ENCODE measurements around the gene JAGN1. TPM values are rescaled to one million over a fixed set of nuclear protein-coding genes. Genes with fewer than 3 reads are reported as not detected.

Gene JAGN1
- total and polyA plus RNA-seq, 2 of the 8 experiments (the other 6 are each of a cell fraction or from before 2014, with no cell fraction given), result 26.9 to 51.6 TPM

DNA sequence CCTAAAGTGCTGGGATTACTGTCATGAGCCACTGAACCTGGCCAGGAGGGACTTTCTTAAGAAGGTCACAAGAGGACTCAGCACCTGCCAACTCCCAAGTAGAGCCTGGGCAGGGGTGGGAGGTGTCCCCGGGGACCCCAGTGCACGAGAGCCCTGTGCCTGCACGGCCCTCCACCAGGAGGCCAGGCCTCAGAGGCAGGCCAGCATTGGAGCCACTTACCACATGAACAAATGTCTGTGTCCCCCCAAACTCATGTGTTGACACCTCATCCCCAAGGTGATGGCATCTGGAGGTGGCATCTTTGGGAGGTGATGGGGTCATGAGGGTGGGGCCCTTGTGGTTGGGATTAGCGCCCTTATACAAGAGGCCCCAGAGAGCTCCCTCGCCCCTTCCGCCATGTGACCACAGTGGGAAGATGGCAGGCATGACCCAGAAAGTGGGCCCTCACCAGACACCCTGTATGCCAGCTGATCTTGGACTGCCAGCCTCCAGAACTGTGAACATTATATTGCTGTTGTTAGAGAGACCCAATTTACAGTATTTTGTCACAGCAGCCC is 43.4 kb upstream of the JAGN1 start:
- H3K14ac ChIP-seq (ENCODE audit: insufficient read length), result no peak overlapping the region
- peaks cover 0 to 3% of the 10 kb centered on the region in 2 experiments for H4K20me1 ChIP-seq (replicated peaks in 1 of 2; ENCODE audit: control insufficient read depth in 1 of 2, insufficient read depth in 2 of 2, low read length in 2 of 2)
- H2AFZ ChIP-seq (ENCODE audit: low read length), result no peak overlapping the region
- no peak overlapping the region for H3K4me3 ChIP-seq (ENCODE audit: extremely low read depth in 1 of 4, insufficient read depth in 2 of 4, low read depth in 3 of 4, low read length in 4 of 4)
- H3K79me2 ChIP-seq (ENCODE audit: control insufficient read depth in 1 of 2, insufficient read depth in 2 of 2, low read length in 2 of 2), result no peaks in the 10 kb centered on the region
- no peak overlapping the region for H4K8ac ChIP-seq (ENCODE audit: extremely low read depth, insufficient read depth, low read length)
- no peak overlapping the region for H2BK20ac ChIP-seq (ENCODE audit: low read length)
- H2BK12ac ChIP-seq (ENCODE audit: low read depth, low read length), result no peak overlapping the region
- no peak overlapping the region for H3K56ac ChIP-seq (replicated peaks; ENCODE audit: insufficient read length, low read depth, low read length)
- no peak overlapping the region for H2BK120ac ChIP-seq (replicated peaks; ENCODE audit: low read depth, low read length)
- CTCF ChIA-PET (ENCODE audit: partially characterized antibody), result interaction anchor here (0.6 to 1.9 kb wide), 5 partner anchors 9 to 95 kb away, joined by 3 to 7 read pairs (median 6); no protein-coding TSS in a partner anchor
- no peak overlapping the region for H3K27ac ChIP-seq (ENCODE audit: low read depth, low read length)
- H3K23me2 ChIP-seq (ENCODE audit: low read depth, low read length), result peaks cover 5% of the 10 kb centered on the region
- no peaks in the 10 kb centered on the region for H3K79me1 ChIP-seq (ENCODE audit: low read depth, low read length)
- POLR2A ChIA-PET (ENCODE audit: partially characterized antibody), result interaction anchor here (0.8 kb wide), 1 partner anchor 54 kb away, joined by 3 read pairs; the partner anchor contains the start of gene ARPC4
- H3K9me3 ChIP-seq (ENCODE audit: insufficient read depth in 2 of 2, low read depth in 1 of 2, low read length in 1 of 2), result no peaks in the 10 kb centered on the region
- no peak overlapping the region for H3K9ac ChIP-seq (replicated peaks in 1 of 4; ENCODE audit: extremely low read depth in 1 of 4, low read depth in 3 of 4, low read length in 3 of 4)
- H2BK15ac ChIP-seq (ENCODE audit: low read length), result no peak overlapping the region
- no peak overlapping the region for H3K18ac ChIP-seq (ENCODE audit: extremely low read depth, low read length)
- H3K36me3 ChIP-seq (ENCODE audit: control insufficient read depth in 2 of 4, insufficient read depth in 4 of 4, low read length in 3 of 4), result peaks cover 0 to under 1% (median 0%) of the 10 kb centered on the region in 4 experiments; a peak in 2 of 8 replicates
- no peak overlapping the region for H3K4ac ChIP-seq (replicated peaks; ENCODE audit: insufficient read length, low read depth, low read length)
- peaks cover 0 to 6% (median under 1%) of the 10 kb centered on the region in 4 experiments; a peak in 2 of 7 replicates for H3K4me1 ChIP-seq (replicated peaks in 1 of 4; ENCODE audit: control insufficient read depth in 3 of 4, insufficient read depth in 4 of 4, low read length in 3 of 4)
- no peak overlapping the region for H2AK5ac ChIP-seq (ENCODE audit: low read depth, low read length)
- FAIRE-seq, result no peak
- no peak overlapping the region for H3K4me2 ChIP-seq (ENCODE audit: insufficient read depth in 1 of 2, low read depth in 2 of 2, low read length in 2 of 2)
- H4K5ac ChIP-seq (ENCODE audit: insufficient read length, low read depth, low read length), result no peak overlapping the region
- no peaks in the 10 kb centered on the region for H3K27me3 ChIP-seq (replicated peaks in 1 of 4; ENCODE audit: control insufficient read depth in 3 of 4, extremely low read depth in 1 of 4, insufficient read depth in 3 of 4, low read length in 3 of 4)
- DNase-seq (ENCODE audit: low read depth in 1 of 2, low spot score in 2 of 2), result no peak
- no peak overlapping the region for H3K23ac ChIP-seq (ENCODE audit: insufficient read length)
- H4K91ac ChIP-seq (replicated peaks; ENCODE audit: insufficient read length, low read length), result no peak overlapping the region
- 95% methylated on average over 6 of the region's 6 CpGs; no CpG with 5 or more reads in 1 of the 2 experiments for WGBS, 2 experiments (ENCODE audit: extremely low coverage in 1 of 2, insufficient coverage in 1 of 2, insufficient read length in 1 of 2, insufficient replicate concordance in 2 of 2, low coverage in 1 of 2, low lambda C conversion rate in 2 of 2, missing lambda C conversion rate in 1 of 2)
- H2BK5ac ChIP-seq (ENCODE audit: low read depth, low read length), result no peak overlapping the region
- TF ChIP-seq TAF1 (IDR thresholded peaks at IDR 0.05; ENCODE audit: low read depth, low read length), result no peak
- TF ChIP-seq RNF2 (IDR thresholded peaks at IDR 0.05; ENCODE audit: borderline replicate concordance, low read depth, low read length, missing control alignments, poor library complexity, severe bottlenecking), result no peak
- TF ChIP-seq, protein P1, sequence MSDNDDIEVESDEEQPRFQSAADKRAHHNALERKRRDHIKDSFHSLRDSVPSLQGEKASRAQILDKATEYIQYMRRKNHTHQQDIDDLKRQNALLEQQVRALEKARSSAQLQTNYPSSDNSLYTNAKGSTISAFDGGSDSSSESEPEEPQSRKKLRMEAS (IDR thresholded peaks at IDR 0.05), result no peak
- no peak for TF ChIP-seq ASH2L (IDR thresholded peaks at IDR 0.05; ENCODE audit: low read length)
- no peak for TF ChIP-seq MAFK (IDR thresholded peaks at IDR 0.05; ENCODE audit: low read depth, low read length)
- TF ChIP-seq EP300 (IDR thresholded peaks at IDR 0.05; ENCODE audit: borderline replicate concordance in 1 of 2, low read depth in 2 of 2, low read length in 2 of 2), result no peak
- TF ChIP-seq RAD21 (IDR thresholded peaks at IDR 0.05 in 1 of 2, conservative IDR thresholded peaks at IDR 0.05 in 1 of 2; ENCODE audit: low read depth in 2 of 2, low read length in 2 of 2), result no peak
- no peak for TF ChIP-seq SRF (IDR thresholded peaks at IDR 0.05; ENCODE audit: low read depth, low read length)
- no peak for TF ChIP-seq TCF12 (IDR thresholded peaks at IDR 0.05; ENCODE audit: low read depth, low read length)
- no peak for TF ChIP-seq PHF8 (conservative IDR thresholded peaks at IDR 0.05; ENCODE audit: low read depth, low read length)
- TF ChIP-seq BRCA1 (IDR thresholded peaks at IDR 0.05; ENCODE audit: low read depth, low read length), result no peak
- no peak for TF ChIP-seq KDM1A (IDR thresholded peaks at IDR 0.05; ENCODE audit: borderline replicate concordance, low read length)
